HFF-Myc (cell line): ENCODE results near the gene LCNL1.

Experiments
- DNase-seq: peaks from one replicate; pipeline ENCODE4 v3.0.0-alpha.2; 2011; ENCODE audit warnings: low read depth; ENCODE audit errors: extremely low read depth
- H3K4me3 ChIP-seq: replicated peaks from 2 replicates; pipeline ENCODE4 v1.5.1; 2011; ENCODE audit warnings: low read depth, mild to moderate bottlenecking, control low read depth, low read length
- TF ChIP-seq, protein P1 (sequence below): IDR thresholded peaks from 2 replicates; pipeline ENCODE4 v1.5.1; 2012; ENCODE audit warnings: mild to moderate bottlenecking, low read depth, low read length, control low read depth; ENCODE audit errors: missing control alignments

Gene LCNL1

DNA sequence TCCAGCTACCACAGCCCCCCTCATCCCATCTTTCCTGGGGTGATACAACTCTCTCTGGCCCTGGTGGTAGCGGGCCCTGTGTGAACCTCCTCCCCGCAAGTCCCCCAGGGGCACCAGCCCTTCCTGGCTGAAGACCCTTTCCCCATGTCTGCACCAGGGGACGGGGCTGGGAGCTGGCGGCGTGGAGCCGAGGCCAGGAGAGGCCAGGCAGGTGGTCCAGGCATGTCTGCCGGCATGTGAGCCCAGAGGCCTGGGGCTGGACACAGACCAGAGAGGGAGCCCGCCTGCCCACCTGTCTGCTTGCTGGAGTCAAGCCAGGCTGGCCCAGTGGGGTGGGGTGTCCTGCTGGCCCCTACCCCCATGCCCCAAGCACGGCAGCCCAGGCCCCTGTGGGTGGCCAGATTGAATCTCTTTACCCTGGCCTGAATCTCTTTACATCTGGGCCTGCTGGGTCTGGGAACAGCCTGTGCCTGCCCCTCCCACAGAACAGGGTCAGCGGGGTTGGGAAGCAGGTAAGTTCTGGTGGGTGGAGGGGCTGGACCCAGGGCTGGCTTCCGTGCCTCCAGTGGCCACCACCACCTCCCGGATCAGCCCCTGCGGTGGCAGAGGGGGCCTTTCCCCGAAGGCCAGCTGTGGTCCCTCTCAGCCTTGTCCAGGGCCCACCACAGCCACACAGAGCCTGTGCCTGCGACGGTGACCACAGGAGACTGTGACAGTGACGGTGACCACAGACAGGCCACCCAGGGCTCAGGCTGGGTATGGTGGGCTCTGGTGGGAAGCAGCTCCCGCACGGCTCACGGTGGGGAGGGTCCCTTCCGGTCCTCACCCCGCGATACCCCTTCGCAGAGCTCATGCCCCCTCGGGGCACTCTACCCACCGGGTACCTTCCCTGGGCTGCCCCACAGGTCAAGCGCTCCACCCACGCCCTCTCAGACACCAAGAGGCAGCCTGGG is 23.6 kb upstream of the LCNL1 start:
- no peak for DNase-seq
- H3K4me3 ChIP-seq, result no peak overlapping the region
- TF ChIP-seq, protein P1, sequence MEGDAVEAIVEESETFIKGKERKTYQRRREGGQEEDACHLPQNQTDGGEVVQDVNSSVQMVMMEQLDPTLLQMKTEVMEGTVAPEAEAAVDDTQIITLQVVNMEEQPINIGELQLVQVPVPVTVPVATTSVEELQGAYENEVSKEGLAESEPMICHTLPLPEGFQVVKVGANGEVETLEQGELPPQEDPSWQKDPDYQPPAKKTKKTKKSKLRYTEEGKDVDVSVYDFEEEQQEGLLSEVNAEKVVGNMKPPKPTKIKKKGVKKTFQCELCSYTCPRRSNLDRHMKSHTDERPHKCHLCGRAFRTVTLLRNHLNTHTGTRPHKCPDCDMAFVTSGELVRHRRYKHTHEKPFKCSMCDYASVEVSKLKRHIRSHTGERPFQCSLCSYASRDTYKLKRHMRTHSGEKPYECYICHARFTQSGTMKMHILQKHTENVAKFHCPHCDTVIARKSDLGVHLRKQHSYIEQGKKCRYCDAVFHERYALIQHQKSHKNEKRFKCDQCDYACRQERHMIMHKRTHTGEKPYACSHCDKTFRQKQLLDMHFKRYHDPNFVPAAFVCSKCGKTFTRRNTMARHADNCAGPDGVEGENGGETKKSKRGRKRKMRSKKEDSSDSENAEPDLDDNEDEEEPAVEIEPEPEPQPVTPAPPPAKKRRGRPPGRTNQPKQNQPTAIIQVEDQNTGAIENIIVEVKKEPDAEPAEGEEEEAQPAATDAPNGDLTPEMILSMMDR, result no peak

DNA sequence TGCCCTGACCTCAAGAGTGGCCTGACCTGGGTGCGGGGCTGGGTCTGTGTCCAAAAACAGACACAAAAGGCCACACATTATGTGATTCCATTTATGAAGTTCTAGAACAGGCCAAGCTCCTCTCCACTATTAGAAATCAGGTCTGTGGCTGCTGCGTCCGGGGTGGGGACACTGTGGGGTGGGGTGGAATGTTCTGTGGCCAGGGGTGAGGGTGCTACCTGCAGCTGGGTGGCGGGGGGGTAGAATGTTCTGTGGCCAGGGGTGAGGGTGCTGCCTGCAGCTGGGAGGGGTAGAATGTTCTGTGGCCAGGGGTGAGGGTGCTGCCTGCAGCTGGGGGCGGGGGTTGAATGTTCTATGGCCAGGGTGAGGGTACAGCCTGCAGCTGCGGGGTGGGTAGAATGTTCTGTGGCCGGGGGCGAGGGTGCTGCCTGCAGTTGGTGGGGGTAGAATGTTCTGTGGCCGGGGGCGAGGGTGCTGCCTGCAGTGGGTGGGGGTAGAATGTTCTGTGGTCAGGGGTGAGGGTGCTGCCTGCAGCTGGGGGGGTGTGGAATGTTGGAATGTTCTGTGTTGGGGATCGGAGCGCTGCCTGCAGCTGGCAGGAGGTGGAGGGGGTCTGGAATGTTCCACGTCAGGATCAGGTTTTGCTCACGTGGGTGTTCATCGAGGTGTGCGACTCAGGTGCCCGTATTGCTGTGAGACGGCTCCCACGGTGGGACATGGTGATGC is 22.4 kb upstream of the LCNL1 start:
- no peak overlapping the region for H3K4me3 ChIP-seq
- no peak for DNase-seq
- TF ChIP-seq, protein P1, result no peak

DNA sequence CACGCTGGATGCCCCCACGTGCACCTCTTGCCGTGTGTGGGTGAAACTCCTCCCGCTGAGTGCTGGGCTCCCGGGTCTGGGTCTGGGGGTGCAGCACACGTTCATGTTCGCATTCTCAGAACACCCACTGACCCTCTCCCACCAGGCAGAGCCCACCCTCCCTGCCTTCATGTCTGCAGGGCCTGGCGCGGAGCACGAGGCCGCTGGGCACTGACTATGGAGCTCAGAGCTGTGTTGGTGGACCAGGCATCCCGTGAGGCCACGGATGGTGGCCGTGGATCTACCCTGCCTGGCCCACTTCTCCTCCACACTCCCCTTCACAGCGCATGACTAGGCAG is 21.9 kb upstream of the LCNL1 start:
- DNase-seq, result no peak
- H3K4me3 ChIP-seq, result no peak overlapping the region
- TF ChIP-seq, protein P1, result no peak

DNA sequence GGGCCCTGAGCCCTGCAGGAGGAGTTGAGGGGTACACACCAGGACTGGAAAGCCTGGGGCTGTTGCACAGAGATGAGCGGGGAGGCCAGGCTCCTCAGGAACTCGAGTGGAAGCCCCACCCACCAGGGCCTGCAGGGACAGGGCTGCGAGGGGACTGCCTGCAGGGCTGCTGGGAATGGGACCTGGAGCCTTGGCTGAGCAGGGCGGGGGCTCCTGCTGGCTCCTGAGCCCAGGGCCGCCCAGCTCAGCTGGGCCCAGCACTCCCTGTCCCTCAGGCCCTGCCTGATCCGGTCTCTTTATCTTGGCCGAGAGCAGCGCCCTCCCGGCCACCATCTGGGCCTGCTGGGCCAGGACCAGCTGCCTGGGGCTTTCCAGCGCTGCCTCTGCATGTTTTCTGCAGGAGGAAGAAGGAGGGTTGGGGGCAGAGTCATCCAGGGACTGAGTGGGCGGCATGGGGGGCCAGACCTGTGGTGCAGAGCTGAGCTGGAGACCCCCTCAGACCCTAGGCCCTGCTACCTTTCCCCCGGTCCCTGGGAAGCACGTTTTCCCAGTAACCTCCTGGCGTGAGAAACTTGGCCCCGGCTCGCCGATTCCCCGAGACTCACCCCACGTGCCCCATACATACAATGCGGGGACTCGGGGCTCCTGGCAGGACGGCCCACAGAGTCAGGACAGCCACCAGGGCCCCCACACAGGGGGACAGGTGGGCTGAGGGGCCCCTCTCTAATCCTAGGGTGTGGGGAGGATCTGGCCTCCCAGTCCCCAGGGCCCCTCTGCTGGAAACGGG is 21.3 kb upstream of the LCNL1 start:
- no peak overlapping the region for H3K4me3 ChIP-seq
- no peak for DNase-seq
- TF ChIP-seq, protein P1, result no peak

DNA sequence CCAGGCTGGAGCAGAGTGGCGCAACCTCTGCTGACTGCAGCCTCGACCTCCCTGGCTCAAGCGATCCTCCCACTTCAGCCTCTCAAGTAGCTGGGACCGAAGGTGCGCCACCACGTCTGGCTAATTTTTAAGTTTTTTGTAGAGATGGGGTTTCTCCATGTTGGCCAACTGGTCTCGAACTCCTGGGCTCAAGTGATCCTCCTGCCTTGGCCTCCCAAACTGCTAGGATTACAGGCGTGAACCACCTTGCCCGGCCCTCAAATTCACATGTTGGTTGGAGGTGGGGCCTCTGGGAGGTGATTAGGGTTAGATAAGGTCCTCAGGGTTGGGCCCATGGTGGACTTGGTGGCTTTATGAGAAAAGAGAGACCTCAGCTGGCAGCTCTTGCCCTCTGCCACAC is 20.6 kb upstream of the LCNL1 start:
- DNase-seq, result no peak
- TF ChIP-seq, protein P1, result no peak
- no peak overlapping the region for H3K4me3 ChIP-seq

DNA sequence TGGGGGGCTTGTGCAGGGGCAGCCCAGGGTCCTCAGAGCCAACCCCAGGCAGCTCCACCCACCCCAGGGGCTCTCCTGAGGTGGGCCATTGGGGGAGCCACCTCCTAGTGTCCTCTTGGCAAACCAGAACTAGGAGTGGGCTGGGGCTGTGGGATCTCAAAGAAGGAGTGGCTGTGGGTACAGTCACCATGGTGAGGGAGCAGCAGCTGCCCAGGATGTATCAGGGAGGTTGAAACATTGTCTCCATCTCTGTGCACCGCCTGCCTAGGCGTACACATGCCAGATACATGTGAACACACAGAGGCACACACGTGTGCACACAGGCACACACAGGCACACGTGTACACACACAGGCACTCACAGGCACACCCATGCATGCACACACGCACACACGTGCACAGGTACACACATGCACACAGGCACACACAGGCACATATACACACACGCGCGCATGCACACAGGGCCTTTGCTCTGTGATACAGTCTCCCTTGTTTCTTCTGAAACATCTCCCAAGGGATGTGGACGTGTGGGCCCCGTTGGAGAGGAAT is 20.0 kb upstream of the LCNL1 start:
- TF ChIP-seq, protein P1, result no peak
- DNase-seq, result no peak
- no peak overlapping the region for H3K4me3 ChIP-seq
